HepG2 (cell line): Measurements from ENCODE around the gene TIMELESS. TPM values are rescaled to one million over a fixed set of nuclear protein-coding genes. Genes with fewer than 3 reads are reported as not detected.

Experiments used
- AGO2 ChIP-seq: fragments of 200-400 bp; formaldehyde crosslinking; optimal IDR thresholded peaks from 2 replicates; pipeline ENCODE3; 2017; ENCODE audit warnings: mild to moderate bottlenecking, low read depth, low read length, moderate library complexity
- ATF5 ChIP-seq: sonication (generic); formaldehyde crosslinking; IDR thresholded peaks from 2 replicates; pipeline ENCODE4 v1.4.0; 2020; ENCODE audit warnings: mild to moderate bottlenecking, low read depth, missing genetic modification reagents
- EP300 ChIP-seq, 3 experiments: sonication (generic) in 1 of 3; formaldehyde crosslinking in 1 of 3; IDR thresholded peaks; 2 replicates each; pipeline versions ENCODE4 v1.5.1 to v1.6.1; 2011 to 2020; ENCODE audit warnings: low read depth in 2 of 3, low read length in 2 of 3, borderline replicate concordance in 1 of 3, improper control_type of control experiment in 1 of 3, mild to moderate bottlenecking in 1 of 3, missing genetic modification reagents in 1 of 3, moderate library complexity in 1 of 3
- GABPA ChIP-seq, 2 experiments: IDR thresholded peaks; 2 replicates each; pipeline ENCODE4 v1.6.1; 2011 to 2016; ENCODE audit warnings: low read depth in 2 of 2, low read length in 1 of 2, missing biosample characterization in 1 of 2, missing genetic modification characterization in 1 of 2
- NFIB ChIP-seq: sonication (generic); formaldehyde crosslinking; IDR thresholded peaks from 2 replicates; pipeline ENCODE4 v1.9.0; 2021; ENCODE audit warnings: missing genetic modification reagents, mild to moderate bottlenecking, borderline replicate concordance
- NFYC ChIP-seq: IDR thresholded peaks from 2 replicates; pipeline ENCODE4 v1.6.1; 2016; ENCODE audit warnings: missing genetic modification reagents, missing compliant biosample characterization
- POLR2AphosphoS2 ChIP-seq: IDR thresholded peaks from 2 replicates; pipeline ENCODE4 v1.6.1; 2011; ENCODE audit warnings: low read depth, low read length, improper control_type of control experiment
- TAF15 ChIP-seq: fragments of 200-400 bp; formaldehyde crosslinking; IDR thresholded peaks from one replicate; pipeline ENCODE4 v1.6.1; 2018; ENCODE audit warnings: mild to moderate bottlenecking, low read depth, low read length; ENCODE audit not compliant: poor library complexity, severe bottlenecking
- YEATS4 ChIP-seq: sonication (generic); formaldehyde crosslinking; IDR thresholded peaks from 2 replicates; pipeline ENCODE4 v1.4.0; 2020; ENCODE audit warnings: missing genetic modification reagents, borderline replicate concordance
- ZBTB43 ChIP-seq: sonication (generic); formaldehyde crosslinking; conservative IDR thresholded peaks from 2 replicates; pipeline ENCODE4 v1.4.0; 2020; ENCODE audit warnings: missing genetic modification reagents
- ZFP41 ChIP-seq: sonication (generic); formaldehyde crosslinking; IDR thresholded peaks from 2 replicates; pipeline ENCODE4 v1.4.0; 2020; ENCODE audit warnings: mild to moderate bottlenecking, missing genetic modification reagents, borderline replicate concordance
- ZNF17 ChIP-seq: sonication (generic); formaldehyde crosslinking; IDR thresholded peaks from 2 replicates; pipeline ENCODE4 v1.5.0; 2020; ENCODE audit warnings: mild to moderate bottlenecking, missing genetic modification reagents
- ZNF296 ChIP-seq: sonication (generic); formaldehyde crosslinking; conservative IDR thresholded peaks from 2 replicates; pipeline ENCODE4 v1.5.0; 2020; ENCODE audit warnings: mild to moderate bottlenecking, missing genetic modification reagents
- ZNF362 ChIP-seq: sonication (generic); formaldehyde crosslinking; IDR thresholded peaks from 2 replicates; pipeline ENCODE4 v1.4.0; 2020; ENCODE audit warnings: missing genetic modification reagents, mild to moderate bottlenecking, borderline replicate concordance
- ZNF547 ChIP-seq: sonication (generic); formaldehyde crosslinking; IDR thresholded peaks from 2 replicates; pipeline ENCODE4 v1.5.1; 2020; ENCODE audit warnings: mild to moderate bottlenecking, missing genetic modification reagents
- ZNF616 ChIP-seq: sonication (generic); formaldehyde crosslinking; IDR thresholded peaks from 2 replicates; pipeline ENCODE4 v1.5.0; 2020; ENCODE audit warnings: low read depth, mild to moderate bottlenecking, missing genetic modification reagents
- ZNF790 ChIP-seq: sonication (generic); formaldehyde crosslinking; IDR thresholded peaks from 2 replicates; pipeline ENCODE4 v1.8.0; 2022; ENCODE audit warnings: missing genetic modification reagents, mild to moderate bottlenecking, borderline replicate concordance
- ZSCAN12 ChIP-seq: sonication (generic); formaldehyde crosslinking; IDR thresholded peaks from 2 replicates; pipeline ENCODE4 v1.9.0; 2021; ENCODE audit warnings: mild to moderate bottlenecking, missing genetic modification reagents
- polyA plus RNA-seq, 8 experiments: library from polyadenylated mRNA; depleted of rRNA in 3 of 8; stranded (reverse) in 7 of 8; unstranded in 1 of 8; fragments of >200 nt; fragmentation: Illumina TruSeq in 4 of 8; extraction: Trizol in 4 of 8; gene quantifications; 2 replicates each; pipeline versions ENCODE4 v1.2.1 to v1.2.3, GENCODE V29; 2011 to 2016; ENCODE audit warnings: low read depth in 4 of 8, missing spikeins in 1 of 8, mixed read lengths in 1 of 8; ENCODE audit not compliant: insufficient read depth in 1 of 8
- total RNA-seq, 5 experiments: library from RNA; depleted of rRNA; stranded (reverse); fragments of >200 nt; fragmentation: Illumina TruSeq; extraction: Trizol; gene quantifications; 2 replicates each; pipeline ENCODE4 v1.2.3, GENCODE V29; 2016; ENCODE audit warnings: low read depth in 1 of 5
- TF ChIP-seq, protein P1 (sequence below): sonication (generic); formaldehyde crosslinking; IDR thresholded peaks from 2 replicates; pipeline ENCODE4 v1.4.0; 2020; ENCODE audit warnings: missing genetic modification reagents
- TF ChIP-seq, protein P2 (sequence below): sonication (generic); formaldehyde crosslinking; IDR thresholded peaks from 2 replicates; pipeline ENCODE4 v1.8.0; 2022; ENCODE audit warnings: mild to moderate bottlenecking, missing genetic modification reagents, moderate library complexity
- TF ChIP-seq, protein P3 (sequence below): conservative IDR thresholded peaks from 2 replicates; pipeline ENCODE4 v1.6.1; 2018; ENCODE audit warnings: missing genetic modification reagents

Gene TIMELESS
- total and polyA plus RNA-seq, 2 of the 13 experiments (the other 11 are each of a cell fraction or from before 2014, with no cell fraction given) = 4.0 to 20.3 TPM

DNA sequence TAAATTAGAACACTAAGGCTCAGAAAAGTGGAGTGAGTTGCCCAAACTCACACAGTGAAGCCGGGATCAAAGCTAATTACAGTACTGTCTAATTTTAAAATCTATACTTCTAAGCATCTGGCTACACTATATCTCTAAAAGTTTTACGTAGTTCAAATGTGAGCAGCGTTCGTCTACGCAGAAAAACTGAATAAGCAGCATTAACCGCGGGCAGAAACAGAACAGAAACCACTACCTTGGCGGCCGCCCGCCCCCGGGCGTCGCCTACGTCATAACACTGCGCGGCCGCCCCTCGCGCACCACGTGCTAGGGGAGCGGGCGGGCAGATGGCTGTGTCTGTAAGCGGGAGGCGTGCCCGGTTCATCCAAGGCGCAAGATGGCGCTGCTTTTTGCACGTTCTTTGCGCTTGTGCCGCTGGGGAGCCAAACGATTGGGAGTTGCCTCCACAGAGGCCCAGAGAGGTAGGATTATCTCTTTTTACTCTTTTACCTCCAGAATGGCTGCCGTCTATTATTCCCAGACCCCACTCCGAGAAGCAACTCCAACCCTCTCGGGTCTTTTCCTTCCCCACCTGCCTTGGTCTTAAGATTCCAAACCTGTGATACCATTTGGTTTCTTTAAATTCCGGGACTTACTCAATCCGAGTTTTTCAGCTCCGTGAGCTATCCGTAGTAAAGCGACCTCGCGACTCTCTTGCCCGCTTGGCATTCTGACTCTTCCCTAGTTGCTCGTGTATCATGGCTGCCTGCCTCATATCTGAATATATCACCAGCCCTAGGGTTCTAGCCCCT, 19.2 kb upstream of the TIMELESS start, which contains the start of gene SPRYD4 (continued):
- TF ChIP-seq POLR2AphosphoS2 (no peak), ZBTB43 (CRISPR knock-in tag) (peak; percentile 87), AGO2 (no peak), ZNF790 (CRISPR knock-in tag) (no peak), ZSCAN12 (CRISPR knock-in tag) (peak; percentile 65; the same call in 1 of the 2 replicates), ZNF362 (CRISPR knock-in tag) (peak; percentile 36; the same call in 1 of the 2 replicates), ZNF616 (CRISPR knock-in tag) (peak; percentile 62; the same call in 1 of the 2 replicates), NFYC (peak; percentile 61), ZNF296 (CRISPR knock-in tag) (no peak), YEATS4 (peak; percentile 98), ZNF547 (CRISPR knock-in tag) (peak; percentile 93), ZNF17 (peak; percentile 47; the same call in 1 of the 2 replicates), TAF15 (no peak), ATF5 (CRISPR knock-in tag) (0 out of 2 replicates have a peak, but pooled peaks have one; percentile 41), ZFP41 (no peak), GABPA (IDR thresholded peaks at IDR 0.05; ENCODE audit: low read depth, low read length) (no peak), GABPA (CRISPR knock-in tag; IDR thresholded peaks at IDR 0.05; ENCODE audit: low read depth) (peak; percentile 66; the same call in 1 of the 2 replicates), NFIB (no peak), EP300 (IDR thresholded peaks at IDR 0.05; ENCODE audit: low read depth in 2 of 2, low read length in 2 of 2) (0 out of 4 replicates have a peak, but pooled peaks of 1 of the 2 experiments have one; percentile 9), EP300 (CRISPR knock-in tag; IDR thresholded peaks at IDR 0.05; ENCODE audit: borderline replicate concordance) (peak; percentile 55; the same call in 1 of the 2 replicates)
- TF ChIP-seq, protein P1, sequence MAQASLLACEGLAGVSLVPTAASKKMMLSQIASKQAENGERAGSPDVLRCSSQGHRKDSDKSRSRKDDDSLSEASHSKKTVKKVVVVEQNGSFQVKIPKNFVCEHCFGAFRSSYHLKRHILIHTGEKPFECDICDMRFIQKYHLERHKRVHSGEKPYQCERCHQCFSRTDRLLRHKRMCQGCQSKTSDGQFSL (CRISPR knock-in tag) = 0 out of 2 replicates have a peak, but pooled peaks have one; percentile 12
- TF ChIP-seq, protein P2, sequence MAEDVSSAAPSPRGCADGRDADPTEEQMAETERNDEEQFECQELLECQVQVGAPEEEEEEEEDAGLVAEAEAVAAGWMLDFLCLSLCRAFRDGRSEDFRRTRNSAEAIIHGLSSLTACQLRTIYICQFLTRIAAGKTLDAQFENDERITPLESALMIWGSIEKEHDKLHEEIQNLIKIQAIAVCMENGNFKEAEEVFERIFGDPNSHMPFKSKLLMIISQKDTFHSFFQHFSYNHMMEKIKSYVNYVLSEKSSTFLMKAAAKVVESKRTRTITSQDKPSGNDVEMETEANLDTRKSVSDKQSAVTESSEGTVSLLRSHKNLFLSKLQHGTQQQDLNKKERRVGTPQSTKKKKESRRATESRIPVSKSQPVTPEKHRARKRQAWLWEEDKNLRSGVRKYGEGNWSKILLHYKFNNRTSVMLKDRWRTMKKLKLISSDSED (CRISPR knock-in tag) = no peak
- TF ChIP-seq, protein P3, sequence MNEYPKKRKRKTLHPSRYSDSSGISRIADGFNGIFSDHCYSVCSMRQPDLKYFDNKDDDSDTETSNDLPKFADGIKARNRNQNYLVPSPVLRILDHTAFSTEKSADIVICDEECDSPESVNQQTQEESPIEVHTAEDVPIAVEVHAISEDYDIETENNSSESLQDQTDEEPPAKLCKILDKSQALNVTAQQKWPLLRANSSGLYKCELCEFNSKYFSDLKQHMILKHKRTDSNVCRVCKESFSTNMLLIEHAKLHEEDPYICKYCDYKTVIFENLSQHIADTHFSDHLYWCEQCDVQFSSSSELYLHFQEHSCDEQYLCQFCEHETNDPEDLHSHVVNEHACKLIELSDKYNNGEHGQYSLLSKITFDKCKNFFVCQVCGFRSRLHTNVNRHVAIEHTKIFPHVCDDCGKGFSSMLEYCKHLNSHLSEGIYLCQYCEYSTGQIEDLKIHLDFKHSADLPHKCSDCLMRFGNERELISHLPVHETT (CRISPR knock-in tag) = peak; percentile 62; the same call in 1 of the 2 replicates
